OCI-LY7 (cell line): ENCODE data around the gene TMEM250. TPM values are rescaled to one million over a fixed set of nuclear protein-coding genes. Genes with fewer than 3 reads are reported as not detected.

Experiments
- BruUV-seq: library from RNA; stranded (reverse); fragments of 400-500 nt; replicated peaks from 2 replicates; lab custom pipeline; 2021; lab: Mats Ljungman, UMichigan
- CTCF ChIA-PET: fragments of 300-600 bp; sonication (Branson Sonifier 250); formaldehyde crosslinking; loops from one replicate; lab custom pipeline; 2022; ENCODE audit warnings: antibody characterized with exemption; ENCODE audit not compliant: unreplicated experiment; lab: Charles Lee
- POLR2A ChIA-PET: fragments of 300-600 bp; sonication (Branson Sonifier 250); formaldehyde crosslinking; loops from one replicate; lab custom pipeline; 2022; ENCODE audit warnings: antibody characterized with exemption; lab: Charles Lee
- DNase-seq: peaks from one replicate; pipeline ENCODE4 v3.0.0-alpha.2; 2015; ENCODE audit warnings: low spot score
- H2AFZ ChIP-seq: fragments of 200-600 bp; sonication (generic), shearing (Covaris generic); 2 replicates; pipeline ENCODE4 v1.6.1; 2014; ENCODE audit warnings: mild to moderate bottlenecking, antibody characterized with exemption, low read length, moderate library complexity
- H3K27ac ChIP-seq: fragments of 200-600 bp; sonication (generic); 2 replicates; pipeline ENCODE4 v1.5.1; 2014; ENCODE audit warnings: mixed run types, low read depth, mild to moderate bottlenecking, moderate library complexity, low read length, inconsistent platforms; ENCODE audit not compliant: poor library complexity, severe bottlenecking
- H3K36me3 ChIP-seq: fragments of 200-600 bp; sonication (generic); 2 replicates; pipeline ENCODE4 v1.6.1; 2014; ENCODE audit warnings: mild to moderate bottlenecking, antibody characterized with exemption, low read length, moderate library complexity, mixed read lengths; ENCODE audit not compliant: insufficient read depth
- H3K4me1 ChIP-seq: fragments of 200-600 bp; sonication (generic); 2 replicates; pipeline ENCODE4 v1.5.1; 2014; ENCODE audit warnings: mild to moderate bottlenecking, low read length; ENCODE audit not compliant: insufficient read depth, poor library complexity, severe bottlenecking
- H3K4me2 ChIP-seq: fragments of 200-600 bp; sonication (generic); 2 replicates; pipeline ENCODE4 v1.6.1; 2014; ENCODE audit warnings: mild to moderate bottlenecking, low read length
- H3K4me3 ChIP-seq: fragments of 200-600 bp; sonication (generic); 2 replicates; pipeline ENCODE4 v1.5.1; 2014; ENCODE audit warnings: mild to moderate bottlenecking, low read depth, low read length; ENCODE audit not compliant: poor library complexity, severe bottlenecking
- H3K79me2 ChIP-seq: fragments of 200-600 bp; sonication (generic); 2 replicates; pipeline ENCODE4 v1.6.1; 2016; ENCODE audit warnings: low read depth, mild to moderate bottlenecking, low read length, moderate library complexity, mixed read lengths; ENCODE audit not compliant: insufficient read depth
- H3K9me2 ChIP-seq: fragments of 200-600 bp; sonication (generic); 2 replicates; pipeline ENCODE4 v1.6.1; 2016; ENCODE audit warnings: mild to moderate bottlenecking, low read length, mixed read lengths; ENCODE audit not compliant: insufficient read depth
- H3K9me3 ChIP-seq: fragments of 200-600 bp; sonication (generic); 2 replicates; pipeline ENCODE4 v1.6.1; 2014; ENCODE audit warnings: mild to moderate bottlenecking, mixed run types, low read length, mixed read lengths
- H4K20me1 ChIP-seq: fragments of 200-600 bp; sonication (generic); 2 replicates; pipeline ENCODE4 v1.6.1; 2014; ENCODE audit warnings: mild to moderate bottlenecking, antibody characterized with exemption, low read length, moderate library complexity, mixed read lengths; ENCODE audit not compliant: insufficient read depth
- CTCF ChIP-seq: fragments of 200-600 bp; sonication (generic); conservative IDR thresholded peaks from 2 replicates; pipeline ENCODE4 v1.5.1; 2014; ENCODE audit warnings: mild to moderate bottlenecking, antibody characterized with exemption, low read length, moderate library complexity, mixed read lengths
- EZH2phosphoT487 ChIP-seq: fragments of 200-600 bp; sonication (generic); IDR thresholded peaks from 2 replicates; pipeline ENCODE4 v1.6.1; 2018; ENCODE audit warnings: low read depth, borderline replicate concordance, mild to moderate bottlenecking, mixed run types, antibody characterized with exemption, low read length, moderate library complexity, mixed read lengths
- intact Hi-C: fragments of 100-400 bp; cut with micrococcal nuclease; formaldehyde crosslinking; loops from one replicate; pipeline ENCODE4 v1.10.0; 2022; ENCODE audit not compliant: unreplicated experiment
- total RNA-seq, 2 experiments: library from RNA; depleted of rRNA in 1 of 2; stranded (reverse); fragments of >200 nt in 1 of 2; shearing (Covaris generic) in 1 of 2; gene quantifications; 2 replicates each; pipeline ENCODE4 v1.2.3, GENCODE V29; 2014 to 2022

Gene TMEM250
- total RNA-seq, 2 experiments from 2014 or later = 51.0 to 53.8 TPM

GRCh38 chr9:136074706-136075105 is 44.0 kb downstream of the TMEM250 start:
- no peak for TF ChIP-seq EZH2phosphoT487
- TF ChIP-seq CTCF = no peak
- CTCF ChIA-PET = no interaction called here
- no peaks in the 10 kb centered on the region for H3K79me2 ChIP-seq

More at GRCh38 chr9:136074706-136075105, 44.0 kb downstream of the TMEM250 start:
- Histone ChIP-seq H2AFZ (no peak overlapping the region), H3K9me3 (no peaks in the 10 kb centered on the region), H4K20me1 (no peaks in the 10 kb centered on the region), H3K27ac (no peak overlapping the region), H3K4me2 (no peak overlapping the region), H3K4me3 (no peak overlapping the region), H3K4me1 (no peaks in the 10 kb centered on the region), H3K9me2 (no peaks in the 10 kb centered on the region), H3K36me3 (no peaks in the 10 kb centered on the region)
- intact Hi-C loops = no loop called here
- DNase-seq = no peak
- BruUV-seq = no TSS peak
- POLR2A ChIA-PET = no interaction called here

Other genes with a start within 250 kb of the TMEM250 start
- gene CAMSAP1, start 211.3 kb downstream of the TMEM250 start, total RNA-seq (2014; rRNA removed; shearing (Covaris generic)) = 20.1 and 30.4 TPM in 2 replicates
- gene CAMSAP1, start 211.3 kb downstream of the TMEM250 start, total RNA-seq (2022) = 33.0 and 39.2 TPM in 2 replicates
- gene UBAC1, start 157.5 kb downstream of the TMEM250 start, total RNA-seq (2014; rRNA removed; shearing (Covaris generic)) = 59.2 and 75.7 TPM in 2 replicates
- 42.3 and 42.4 TPM in 2 replicates for gene UBAC1, start 157.5 kb downstream of the TMEM250 start, total RNA-seq (2022)
- 0.21 and 0.38 TPM in 2 replicates for gene NACC2, start 23.6 kb downstream of the TMEM250 start, total RNA-seq (2014; rRNA removed; shearing (Covaris generic))
- gene NACC2, start 23.6 kb downstream of the TMEM250 start, total RNA-seq (2022) = 0.63 and 0.72 TPM in 2 replicates
- not detected in 2 replicates for gene LHX3, start 86.3 kb upstream of the TMEM250 start, total RNA-seq (2014; rRNA removed; shearing (Covaris generic))
- 0.15 TPM in 1 of 2 replicates, not detected in the other for gene LHX3, start 86.3 kb upstream of the TMEM250 start, total RNA-seq (2022)
- 47.8 and 50.0 TPM in 2 replicates for gene QSOX2, start 126.9 kb upstream of the TMEM250 start, total RNA-seq (2014; rRNA removed; shearing (Covaris generic))
- gene QSOX2, start 126.9 kb upstream of the TMEM250 start, total RNA-seq (2022) = 57.5 and 57.9 TPM in 2 replicates
- gene CCDC187, start 185.2 kb upstream of the TMEM250 start, total RNA-seq (2014; rRNA removed; shearing (Covaris generic)) = not detected in 2 replicates
- not detected in 2 replicates for gene CCDC187, start 185.2 kb upstream of the TMEM250 start, total RNA-seq (2022)
- not detected in 2 replicates for gene GPSM1, start 208.7 kb upstream of the TMEM250 start, total RNA-seq (2014; rRNA removed; shearing (Covaris generic))
- gene GPSM1, start 208.7 kb upstream of the TMEM250 start, total RNA-seq (2022) = not detected in 2 replicates
- 21.2 and 21.8 TPM in 2 replicates for gene DNLZ, start 244.9 kb upstream of the TMEM250 start, total RNA-seq (2014; rRNA removed; shearing (Covaris generic))
- 13.1 and 16.8 TPM in 2 replicates for gene DNLZ, start 244.9 kb upstream of the TMEM250 start, total RNA-seq (2022)